HL-60 (cell line): ENCODE results near the gene ZNF860.

Experiments
- DNase-seq, 2 experiments: peaks; one replicate each; pipeline ENCODE4 v3.0.0-alpha.2; 2010 to 2020; ENCODE audit warnings: low read depth in 1 of 2, low spot score in 1 of 2
- H3K27ac ChIP-seq: fragments of 250-450 bp; sonication (Bioruptor Pico); replicated peaks from 2 replicates; pipeline ENCODE4 v1.5.1; 2020; ENCODE audit warnings: mild to moderate bottlenecking, moderate library complexity
- H3K27me3 ChIP-seq: fragments of 250-450 bp; sonication (Bioruptor Pico); 2 replicates; pipeline ENCODE4 v1.5.1; 2021; ENCODE audit warnings: mild to moderate bottlenecking, moderate library complexity; ENCODE audit not compliant: insufficient read depth, poor library complexity, severe bottlenecking
- H3K4me3 ChIP-seq: replicated peaks from 2 replicates; pipeline ENCODE4 v1.5.1; 2011; ENCODE audit warnings: mild to moderate bottlenecking, control low read depth, low read length; ENCODE audit not compliant: insufficient read depth
- CTCF ChIP-seq: IDR thresholded peaks from one replicate; pipeline ENCODE4 v1.5.1; 2011; ENCODE audit warnings: low read length, control low read depth, inconsistent platforms; ENCODE audit not compliant: insufficient read depth
- GABPA ChIP-seq: IDR thresholded peaks from 2 replicates; pipeline ENCODE4 v1.6.1; 2012; ENCODE audit warnings: low read depth
- POLR2AphosphoS5 ChIP-seq: IDR thresholded peaks from 2 replicates; pipeline ENCODE4 v1.6.1; 2012; ENCODE audit warnings: low read depth
- REST ChIP-seq: IDR thresholded peaks from 2 replicates; pipeline ENCODE4 v1.6.1; 2012; ENCODE audit warnings: low read depth; ENCODE audit not compliant: insufficient replicate concordance
- SPI1 ChIP-seq: IDR thresholded peaks from 2 replicates; pipeline ENCODE4 v1.6.1; 2012; ENCODE audit warnings: low read depth, mild to moderate bottlenecking, borderline replicate concordance

ZNF860 gene

DNA sequence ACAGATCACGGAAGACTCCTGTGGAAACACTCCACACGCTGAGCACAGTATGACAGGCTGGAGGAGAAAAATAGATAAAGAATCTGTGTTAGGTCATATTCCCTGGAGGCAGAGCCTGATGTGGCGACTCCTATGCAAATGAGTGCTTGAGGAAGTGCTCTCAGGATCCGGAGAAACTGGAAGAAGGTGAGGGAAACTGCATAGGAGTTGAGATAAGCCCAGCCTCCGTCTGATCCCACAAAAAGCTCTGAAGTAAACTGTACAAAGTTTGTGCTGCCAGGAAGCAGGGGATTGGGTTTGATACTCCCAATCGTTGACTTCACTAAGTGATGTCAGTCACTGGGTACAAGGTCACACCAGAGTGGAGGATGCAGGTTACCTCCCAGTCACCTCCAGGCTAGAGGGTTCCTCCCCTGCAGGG lies 33.9 kb upstream of the ZNF860 start:
- Histone ChIP-seq H3K4me3 (no peak overlapping the region), H3K27me3 (no peaks in the 10 kb centered on the region), H3K27ac (no peak overlapping the region)

GRCh38 chr3:31948280-31948679 lies 33.3 kb upstream of the ZNF860 start:
- DNase-seq = no peak
- no peak for TF ChIP-seq CTCF
- no peak for TF ChIP-seq POLR2AphosphoS5
- TF ChIP-seq SPI1 = no peak
- no peak for TF ChIP-seq GABPA
- no peak for TF ChIP-seq REST
- no peak overlapping the region for H3K27ac ChIP-seq

More for the DNA sequence above, 33.9 kb upstream of the ZNF860 start:
- TF ChIP-seq SPI1 (no peak), POLR2AphosphoS5 (no peak), GABPA (no peak), REST (no peak), CTCF (no peak)
- no peak for DNase-seq

DNA sequence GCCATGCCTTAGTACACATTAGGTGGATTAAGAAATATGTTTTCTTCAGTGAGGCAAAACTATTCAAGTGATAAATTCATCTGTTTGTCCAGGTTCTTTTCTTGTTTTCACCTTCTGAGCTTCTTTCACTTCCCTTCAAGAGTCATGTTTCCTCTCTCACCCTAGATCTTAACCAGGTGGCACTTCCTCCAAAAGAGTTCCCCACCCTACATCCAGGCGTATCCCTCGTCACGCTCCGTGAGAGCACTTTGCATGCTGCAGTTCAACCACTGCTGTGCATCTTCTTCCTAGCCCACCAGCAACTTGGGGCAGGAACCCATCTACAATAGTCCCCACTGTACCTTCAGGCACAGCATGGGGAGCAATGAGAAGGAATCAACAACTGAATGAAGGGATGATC lies 29.3 kb upstream of the ZNF860 start:
- no peak overlapping the region for H3K27ac ChIP-seq
- TF ChIP-seq GABPA (no peak), CTCF (no peak), POLR2AphosphoS5 (no peak), SPI1 (0 out of 2 replicates have a peak, but pooled peaks have one; percentile 9), REST (no peak)
- no peak overlapping the region for H3K4me3 ChIP-seq
- DNase-seq = no peak
- no peaks in the 10 kb centered on the region for H3K27me3 ChIP-seq

More at GRCh38 chr3:31948280-31948679, 33.3 kb upstream of the ZNF860 start:
- Histone ChIP-seq H3K27me3 (no peaks in the 10 kb centered on the region), H3K4me3 (no peak overlapping the region)
